ENCODE data around the gene RHOB. TPM values are rescaled to one million over a fixed set of nuclear protein-coding genes. Genes with fewer than 3 reads are reported as not detected.

RHOB gene
- total RNA-seq, 4 donors from 2014 or later = 61.7 to 245 (median 144) TPM

DNA sequence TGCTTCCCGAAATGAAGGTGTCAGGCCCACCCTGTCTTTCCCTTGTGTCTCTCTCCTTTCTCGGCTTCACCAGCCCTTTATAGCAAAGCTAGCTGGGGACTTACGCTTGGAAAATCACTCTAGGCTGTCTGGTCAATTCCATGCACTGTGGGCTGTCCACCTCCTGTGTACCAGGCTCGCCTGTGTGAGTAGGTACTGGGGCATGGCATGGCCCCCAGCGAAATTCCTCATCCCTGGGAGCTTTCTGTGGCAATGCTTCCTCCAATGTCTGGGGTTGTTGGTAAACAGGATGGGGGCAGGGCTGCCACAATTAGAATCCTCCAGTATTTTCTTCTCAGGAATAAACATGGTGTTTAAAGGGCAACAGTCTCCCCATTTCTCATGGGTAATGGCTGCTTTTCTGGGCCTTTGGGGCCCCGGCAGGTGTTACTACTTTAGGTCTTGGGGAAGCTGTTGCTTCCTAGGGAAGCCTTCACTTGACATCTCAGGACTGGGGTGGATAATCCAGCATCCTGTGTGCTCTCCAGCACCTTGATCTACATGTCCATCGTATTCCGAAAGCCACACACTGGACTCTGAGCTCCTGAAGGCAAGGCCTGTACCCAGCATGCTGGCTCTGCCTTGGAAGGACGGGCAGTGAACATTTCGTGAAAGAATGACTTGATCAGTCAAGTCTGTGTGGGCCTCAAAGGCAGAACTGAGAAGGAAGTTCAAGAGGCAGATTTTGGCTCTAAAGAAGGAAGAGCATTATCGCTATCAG, 21.1 kb downstream of the RHOB start:
- Histone ChIP-seq H3K4me1 (peaks cover 8 to 64% (median 21%) of the 10 kb centered on the region in 3 donors), H3K27ac (peak overlapping the region; percentile 69 to 92 (median 82)), H3K27me3 (no peaks in the 10 kb centered on the region), H3K36me3 (no peaks in the 10 kb centered on the region), H3K4me3 (no peak overlapping the region), H3K9me3 (no peaks in the 10 kb centered on the region)
- 84 to 86% methylated on average over 8 to 9 of the region's 11 CpGs for WGBS, 2 donors
- no peak for DNase-seq
- intact Hi-C loops (cut with DNase I) = no loop called here
- TF ChIP-seq POLR2A (IDR thresholded peaks at IDR 0.05) = no peak
- TF ChIP-seq, protein P1, sequence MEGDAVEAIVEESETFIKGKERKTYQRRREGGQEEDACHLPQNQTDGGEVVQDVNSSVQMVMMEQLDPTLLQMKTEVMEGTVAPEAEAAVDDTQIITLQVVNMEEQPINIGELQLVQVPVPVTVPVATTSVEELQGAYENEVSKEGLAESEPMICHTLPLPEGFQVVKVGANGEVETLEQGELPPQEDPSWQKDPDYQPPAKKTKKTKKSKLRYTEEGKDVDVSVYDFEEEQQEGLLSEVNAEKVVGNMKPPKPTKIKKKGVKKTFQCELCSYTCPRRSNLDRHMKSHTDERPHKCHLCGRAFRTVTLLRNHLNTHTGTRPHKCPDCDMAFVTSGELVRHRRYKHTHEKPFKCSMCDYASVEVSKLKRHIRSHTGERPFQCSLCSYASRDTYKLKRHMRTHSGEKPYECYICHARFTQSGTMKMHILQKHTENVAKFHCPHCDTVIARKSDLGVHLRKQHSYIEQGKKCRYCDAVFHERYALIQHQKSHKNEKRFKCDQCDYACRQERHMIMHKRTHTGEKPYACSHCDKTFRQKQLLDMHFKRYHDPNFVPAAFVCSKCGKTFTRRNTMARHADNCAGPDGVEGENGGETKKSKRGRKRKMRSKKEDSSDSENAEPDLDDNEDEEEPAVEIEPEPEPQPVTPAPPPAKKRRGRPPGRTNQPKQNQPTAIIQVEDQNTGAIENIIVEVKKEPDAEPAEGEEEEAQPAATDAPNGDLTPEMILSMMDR (IDR thresholded peaks at IDR 0.05) = no peak

GRCh38 chr2:20468549-20469500, 22.0 kb downstream of the RHOB start:
- WGBS, 2 donors = 72 to 79% methylated on average over 10 to 11 of the region's 11 CpGs
- Histone ChIP-seq H3K27ac (peak overlapping the region in 2 of 4 donors; percentile 81 to 92), H3K4me1 (peaks cover 8 to 67% (median 21%) of the 10 kb centered on the region in 3 donors), H3K36me3 (no peaks in the 10 kb centered on the region), H3K4me3 (no peak overlapping the region), H3K27me3 (no peaks in the 10 kb centered on the region), H3K9me3 (no peaks in the 10 kb centered on the region)
- intact Hi-C loops (cut with DNase I) = no loop called here
- no peak for DNase-seq
- TF ChIP-seq, protein P1 (IDR thresholded peaks at IDR 0.05) = no peak
- TF ChIP-seq POLR2A (IDR thresholded peaks at IDR 0.05) = no peak

DNA sequence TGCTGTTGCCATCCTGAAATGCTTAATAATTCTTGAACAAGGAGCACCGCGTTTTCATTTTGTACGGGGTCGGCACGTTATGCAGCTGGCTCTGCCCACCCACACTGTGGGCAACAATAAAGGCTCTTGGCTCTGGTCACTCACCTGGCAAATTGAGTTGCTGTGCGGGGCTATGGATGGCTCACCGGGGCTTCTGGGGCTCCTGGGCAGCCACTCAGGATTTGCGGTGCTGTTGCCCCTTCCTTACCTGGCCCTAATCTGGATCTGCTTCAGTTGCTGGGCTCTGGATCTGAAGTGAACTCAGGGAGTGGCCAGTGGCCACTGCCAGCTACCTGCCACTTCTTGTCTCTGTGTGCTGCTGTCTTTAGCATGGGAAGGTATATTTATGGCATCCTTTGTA, 22.7 kb downstream of the RHOB start:
- Histone ChIP-seq H3K36me3 (no peaks in the 10 kb centered on the region), H3K27ac (no peak overlapping the region), H3K4me1 (peaks cover 8 to 67% (median 21%) of the 10 kb centered on the region in 3 donors), H3K4me3 (no peak overlapping the region), H3K9me3 (no peaks in the 10 kb centered on the region), H3K27me3 (no peaks in the 10 kb centered on the region)
- no peak for DNase-seq
- no peak for TF ChIP-seq POLR2A (IDR thresholded peaks at IDR 0.05)
- TF ChIP-seq, protein P1 (IDR thresholded peaks at IDR 0.05) = no peak
- WGBS, 2 donors = 82 to 84% methylated on average over 4 to 8 of the region's 8 CpGs
- intact Hi-C loops (cut with DNase I) = no loop called here

DNA sequence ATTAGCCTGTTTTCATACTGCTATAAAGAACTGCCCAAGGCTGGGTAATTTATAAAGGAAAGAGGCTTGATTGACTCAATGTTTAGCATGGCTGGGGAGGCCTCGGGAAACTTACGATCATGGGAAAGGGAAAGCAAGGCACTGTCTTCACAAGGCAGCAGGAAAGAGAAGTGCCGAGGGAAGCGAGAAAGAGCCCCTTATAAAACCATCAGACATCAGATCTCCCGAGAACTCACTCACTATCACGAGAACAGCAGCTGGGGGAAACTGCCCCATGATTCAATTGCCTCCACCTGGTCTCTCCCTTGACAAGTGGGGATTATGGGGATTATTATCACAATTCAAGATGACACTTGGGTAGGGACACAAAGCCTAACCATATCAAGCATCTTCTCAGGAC, 23.3 kb downstream of the RHOB start:
- Histone ChIP-seq H3K4me1 (peaks cover 8 to 65% (median 21%) of the 10 kb centered on the region in 3 donors), H3K27ac (no peak overlapping the region), H3K9me3 (no peaks in the 10 kb centered on the region), H3K4me3 (no peak overlapping the region), H3K36me3 (no peaks in the 10 kb centered on the region), H3K27me3 (no peaks in the 10 kb centered on the region)
- intact Hi-C loops (cut with DNase I) = no loop called here
- no peak for DNase-seq
- WGBS, 2 donors = 91 to 94% methylated on average over 5 to 6 of the region's 6 CpGs
- TF ChIP-seq POLR2A (IDR thresholded peaks at IDR 0.05) = no peak
- TF ChIP-seq, protein P1 (IDR thresholded peaks at IDR 0.05) = no peak

- Histone ChIP-seq H3K27ac (no peak overlapping the region), H3K9me3 (no peaks in the 10 kb centered on the region), H3K27me3 (no peaks in the 10 kb centered on the region), H3K4me3 (no peak overlapping the region), H3K36me3 (no peaks in the 10 kb centered on the region), H3K4me1 (peaks cover 8 to 55% (median 13%) of the 10 kb centered on the region in 3 donors)
- TF ChIP-seq, protein P1 (IDR thresholded peaks at IDR 0.05) = no peak
- no peak for TF ChIP-seq POLR2A (IDR thresholded peaks at IDR 0.05)
- no peak for DNase-seq
- WGBS, 2 donors = 85 to 90% methylated on average over 4 of the region's 4 CpGs
- intact Hi-C loops (cut with DNase I) = no loop called here
Observed at GRCh38 chr2:20471148-20471547, 24.3 kb downstream of the RHOB start.
